BJ (cell line): Measurements from ENCODE around the gene C11orf86. TPM values are rescaled to one million over a fixed set of nuclear protein-coding genes. Genes with fewer than 3 reads are reported as not detected.

Source experiments
- CTCF ChIA-PET: fragments of 350-600 bp; formaldehyde crosslinking; extraction: SDS; loops from one replicate; lab custom pipeline; 2021; ENCODE audit warnings: antibody characterized with exemption, inconsistent platforms; lab: Yijun Ruan, JAX
- POLR2A ChIA-PET: fragments of 300-600 bp; sonication (Branson Sonifier 250); formaldehyde crosslinking; extraction: SDS; loops from one replicate; lab custom pipeline; 2021; ENCODE audit warnings: antibody characterized with exemption; lab: Charles Lee
- DNase-seq: peaks from one replicate; pipeline ENCODE4 v3.0.0-alpha.2; 2011; ENCODE audit warnings: low read depth
- H3K27me3 ChIP-seq: 2 replicates; pipeline ENCODE4 v1.6.0; 2011; ENCODE audit warnings: low read length; ENCODE audit not compliant: control insufficient read depth, insufficient read depth
- H3K36me3 ChIP-seq: 2 replicates; pipeline ENCODE4 v1.5.1; 2011; ENCODE audit warnings: low read length; ENCODE audit not compliant: control insufficient read depth, insufficient read depth
- H3K4me3 ChIP-seq: 2 replicates; pipeline ENCODE4 v1.5.1; 2011; ENCODE audit warnings: low read depth, mild to moderate bottlenecking, control low read depth, low read length
- polyA plus RNA-seq: library from polyadenylated mRNA; depleted of rRNA; stranded (reverse); fragments of >200 nt; gene quantifications from 2 replicates; pipeline ENCODE4 v1.2.3, GENCODE V29; 2011; rRNA removed
- small RNA-seq: library from RNA; depleted of rRNA; stranded (forward); fragments of <200 nt; gene quantifications from one replicate; pipeline ENCODE3, GENCODE V24; 2012; ENCODE audit warnings: low replicate concordance, low read depth; ENCODE audit not compliant: insufficient read length
- TF ChIP-seq, protein P1 (sequence below): IDR thresholded peaks from 2 replicates; pipeline ENCODE4 v1.5.1; 2011; ENCODE audit warnings: low read depth, mild to moderate bottlenecking, control low read depth, inconsistent platforms, low read length, moderate library complexity; ENCODE audit not compliant: insufficient read depth

C11orf86 gene
- polyA plus RNA-seq, 1 experiment, result 0.15 TPM

DNA sequence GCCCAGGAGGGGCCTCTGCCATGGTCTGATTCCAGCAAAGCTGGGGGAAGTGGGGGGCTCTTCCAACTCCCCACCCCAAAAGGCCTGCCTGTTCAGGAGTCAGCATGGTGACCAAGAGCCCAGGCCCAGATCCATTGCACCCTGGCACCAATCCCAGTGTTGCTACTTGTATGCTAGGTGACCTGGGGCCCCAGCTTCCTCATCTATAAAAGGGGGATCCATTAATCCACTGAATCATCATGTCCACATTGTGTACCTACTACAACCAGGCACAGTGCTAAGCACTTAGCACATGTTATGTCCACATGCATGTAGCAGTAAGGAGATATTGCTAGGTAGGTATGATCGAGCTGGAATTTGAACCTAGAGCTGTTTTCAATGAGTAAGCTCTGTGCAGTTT is 49.9 kb downstream of the C11orf86 start:
- no peak overlapping the region for H3K4me3 ChIP-seq
- peaks cover 15% of the 10 kb centered on the region for H3K27me3 ChIP-seq
- ChIA-PET CTCF (interaction anchor here (1.3 to 1.6 kb wide), 2 partner anchors 25 to 49 kb away, joined by 3 to 4 read pairs; no protein-coding TSS in a partner anchor), POLR2A (no interaction called here)
- DNase-seq, result no peak
- TF ChIP-seq, protein P1, sequence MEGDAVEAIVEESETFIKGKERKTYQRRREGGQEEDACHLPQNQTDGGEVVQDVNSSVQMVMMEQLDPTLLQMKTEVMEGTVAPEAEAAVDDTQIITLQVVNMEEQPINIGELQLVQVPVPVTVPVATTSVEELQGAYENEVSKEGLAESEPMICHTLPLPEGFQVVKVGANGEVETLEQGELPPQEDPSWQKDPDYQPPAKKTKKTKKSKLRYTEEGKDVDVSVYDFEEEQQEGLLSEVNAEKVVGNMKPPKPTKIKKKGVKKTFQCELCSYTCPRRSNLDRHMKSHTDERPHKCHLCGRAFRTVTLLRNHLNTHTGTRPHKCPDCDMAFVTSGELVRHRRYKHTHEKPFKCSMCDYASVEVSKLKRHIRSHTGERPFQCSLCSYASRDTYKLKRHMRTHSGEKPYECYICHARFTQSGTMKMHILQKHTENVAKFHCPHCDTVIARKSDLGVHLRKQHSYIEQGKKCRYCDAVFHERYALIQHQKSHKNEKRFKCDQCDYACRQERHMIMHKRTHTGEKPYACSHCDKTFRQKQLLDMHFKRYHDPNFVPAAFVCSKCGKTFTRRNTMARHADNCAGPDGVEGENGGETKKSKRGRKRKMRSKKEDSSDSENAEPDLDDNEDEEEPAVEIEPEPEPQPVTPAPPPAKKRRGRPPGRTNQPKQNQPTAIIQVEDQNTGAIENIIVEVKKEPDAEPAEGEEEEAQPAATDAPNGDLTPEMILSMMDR, result no peak
- H3K36me3 ChIP-seq, result no peaks in the 10 kb centered on the region

DNA sequence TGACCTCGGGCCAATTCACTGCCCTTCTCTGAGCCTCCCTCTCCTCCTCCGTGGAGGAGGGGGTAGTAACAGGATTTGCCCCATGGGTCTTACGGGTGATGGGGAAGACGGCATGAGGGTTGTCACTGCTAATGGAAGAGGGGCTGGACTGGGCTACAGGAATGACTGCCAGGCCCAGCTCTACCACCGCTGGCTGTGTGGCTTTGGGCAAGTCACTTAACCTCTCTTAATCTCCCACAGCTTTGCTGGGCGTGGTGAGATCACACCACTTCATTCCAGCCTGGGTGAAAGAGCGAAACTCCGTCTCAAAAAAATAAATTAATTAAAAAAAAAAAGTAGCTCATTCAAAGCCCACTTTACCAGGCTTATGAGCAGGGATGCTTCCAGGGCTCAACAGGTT is 50.6 kb downstream of the C11orf86 start:
- POLR2A ChIA-PET, result no interaction called here
- Histone ChIP-seq H3K36me3 (no peaks in the 10 kb centered on the region), H3K27me3 (peaks cover 15% of the 10 kb centered on the region), H3K4me3 (no peak overlapping the region)
- TF ChIP-seq, protein P1, result no peak
- DNase-seq, result no peak
- CTCF ChIA-PET, result interaction anchor here (0.7 to 1.6 kb wide), 3 partner anchors 11 to 50 kb away, joined by 4 read pairs; no protein-coding TSS in a partner anchor

Small RNA genes within 50 kb of the gene (small RNA-seq; reads per million reads assigned to genes)
- not detected for gene MIR3163

Other genes starting within 250 kb of the C11orf86 start
- 0.07 and 0.25 TPM in 2 replicates for gene SPTBN2, start 246.1 kb upstream of the C11orf86 start, polyA plus RNA-seq
- gene RCE1, start 131.9 kb upstream of the C11orf86 start, polyA plus RNA-seq, result 12.0 and 20.1 TPM in 2 replicates
- 14.2 and 15.8 TPM in 2 replicates for gene LRFN4, start 118.2 kb upstream of the C11orf86 start, polyA plus RNA-seq
- gene PC, start 16.9 kb upstream of the C11orf86 start, polyA plus RNA-seq, result 6.4 and 14.3 TPM in 2 replicates
- gene SYT12, start 47.8 kb downstream of the C11orf86 start, polyA plus RNA-seq, result 0.13 TPM in 2 replicates
- gene RHOD, start 81.5 kb downstream of the C11orf86 start, polyA plus RNA-seq, result 33.7 and 42.8 TPM in 2 replicates
- 44.9 and 63.5 TPM in 2 replicates for gene KDM2A, start 144.0 kb downstream of the C11orf86 start, polyA plus RNA-seq